ENCODE measurements around the gene THSD7B.
"Not testable (repeated sequence)": the region's sequence is repeated elsewhere in the genome, so short reads cannot be mapped to it uniquely, and the experiment has no call there.

THSD7B gene

GRCh38 chr2:137039482-137040152 lies 274.3 kb downstream of the THSD7B start:
- no peak for DNase-seq (ENCODE audit: low spot score)

- no peak for DNase-seq (ENCODE audit: low spot score)
Observed at GRCh38 chr2:137047369-137047768, 282.0 kb downstream of the THSD7B start.

GRCh38 chr2:137048455-137048854 lies 283.1 kb downstream of the THSD7B start:
- DNase-seq (ENCODE audit: low spot score) = no peak

- DNase-seq (ENCODE audit: low spot score) = no peak
Observed at GRCh38 chr2:137049518-137049917, 284.2 kb downstream of the THSD7B start.

GRCh38 chr2:137050949-137051348 lies 285.6 kb downstream of the THSD7B start:
- no peak for DNase-seq (ENCODE audit: low spot score)

GRCh38 chr2:137051778-137052398 lies 286.5 kb downstream of the THSD7B start:
- no peak for DNase-seq (ENCODE audit: low spot score)

GRCh38 chr2:137056704-137057103 lies 291.4 kb downstream of the THSD7B start:
- no peak for DNase-seq (ENCODE audit: low spot score)

GRCh38 chr2:137076111-137076765 lies 310.9 kb downstream of the THSD7B start:
- not testable (repeated sequence) for DNase-seq (ENCODE audit: low spot score)

- DNase-seq (ENCODE audit: low spot score) = no peak
Observed at GRCh38 chr2:137091704-137092103, 326.4 kb downstream of the THSD7B start.

GRCh38 chr2:137093116-137093515 lies 327.8 kb downstream of the THSD7B start:
- no peak for DNase-seq (ENCODE audit: low spot score)

- DNase-seq (ENCODE audit: low spot score) = no peak
Observed at GRCh38 chr2:137096187-137096586, 330.8 kb downstream of the THSD7B start.

- DNase-seq (ENCODE audit: low spot score) = no peak
Observed at GRCh38 chr2:137096693-137097092, 331.3 kb downstream of the THSD7B start.

GRCh38 chr2:137101814-137102213 lies 336.5 kb downstream of the THSD7B start:
- not testable (repeated sequence) for DNase-seq (ENCODE audit: low spot score)

GRCh38 chr2:137107904-137108303 lies 342.6 kb downstream of the THSD7B start:
- no peak for DNase-seq (ENCODE audit: low spot score)

- DNase-seq (ENCODE audit: low spot score) = no peak
Observed at GRCh38 chr2:137111896-137112295, 346.6 kb downstream of the THSD7B start.

GRCh38 chr2:137115081-137115794 lies 349.9 kb downstream of the THSD7B start:
- no peak for DNase-seq (ENCODE audit: low spot score)

- no peak for DNase-seq (ENCODE audit: low spot score)
Observed at GRCh38 chr2:137115795-137116089, 350.4 kb downstream of the THSD7B start.

- no peak for DNase-seq (ENCODE audit: low spot score)
Observed at GRCh38 chr2:137117385-137117784, 352.0 kb downstream of the THSD7B start.

- DNase-seq (ENCODE audit: low spot score) = no peak
Observed at GRCh38 chr2:137118140-137118539, 352.8 kb downstream of the THSD7B start.

- no peak for DNase-seq (ENCODE audit: low spot score)
Observed at GRCh38 chr2:137123226-137123625, 357.9 kb downstream of the THSD7B start.

GRCh38 chr2:137133225-137133624 lies 367.9 kb downstream of the THSD7B start:
- no peak for DNase-seq (ENCODE audit: low spot score)

- DNase-seq (ENCODE audit: low spot score) = no peak
Observed at GRCh38 chr2:137138263-137138662, 372.9 kb downstream of the THSD7B start.

GRCh38 chr2:137151731-137152130 lies 386.4 kb downstream of the THSD7B start:
- DNase-seq (ENCODE audit: low spot score) = no peak

Data from germinal center (tissue), 1 donor.